SK-N-MC (cell line): ENCODE measurements around the gene FAM161A.

Source experiments
- EZH2 ChIP-seq: fragments of 200-600 bp; sonication (generic); IDR thresholded peaks from one replicate; pipeline ENCODE4 v1.6.1; 2017; ENCODE audit warnings: antibody characterized with exemption
- FOXP2 ChIP-seq: optimal IDR thresholded peaks from 2 replicates; pipeline ENCODE3; 2011; ENCODE audit warnings: mild to moderate bottlenecking, moderate library complexity; ENCODE audit not compliant: insufficient read depth; ENCODE audit errors: extremely low read length, control extremely low read depth
- POLR2AphosphoS5 ChIP-seq: IDR thresholded peaks from 2 replicates; pipeline ENCODE4 v1.6.1; 2012; ENCODE audit warnings: mild to moderate bottlenecking, low read depth, low read length, borderline replicate concordance

DNA sequence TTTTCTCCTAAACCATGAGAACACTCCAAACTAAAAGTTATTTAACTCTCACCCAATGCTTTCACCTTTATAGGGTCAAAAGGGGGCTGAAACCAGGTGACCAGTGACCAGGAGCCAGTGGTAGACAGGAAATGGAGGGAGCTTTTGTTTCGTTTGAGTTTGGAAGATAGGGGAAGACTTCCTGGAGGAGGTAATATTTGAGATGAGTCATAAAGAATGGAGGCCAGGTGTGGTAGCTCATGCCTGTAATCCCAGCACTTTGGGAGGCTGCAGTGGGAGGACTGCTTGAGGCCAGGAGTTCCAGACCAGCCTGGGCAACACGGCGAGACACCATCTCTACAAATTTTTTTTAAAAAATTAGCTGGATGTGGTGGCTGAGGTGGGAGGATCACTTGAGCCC, 8.5 kb downstream of the FAM161A start:
- TF ChIP-seq POLR2AphosphoS5: no peak
- no peak for TF ChIP-seq EZH2
- no peak for TF ChIP-seq FOXP2
